GM12891 (cell line): Measurements from ENCODE around the gene TBXAS1.
A peak's percentile ranks its signal among the peaks of the same experiment; 100 is the strongest.

Experiments
- DNase-seq: peaks from one replicate; pipeline ENCODE4 v3.0.0; 2011; ENCODE audit warnings: low spot score; ENCODE audit not compliant: insufficient read length
- FAIRE-seq: peaks from 2 replicates; lab custom pipeline; 2011; peaks lifted over from hg19 to GRCh38; lab: Jason Lieb, UNC
- PAX5 ChIP-seq: IDR thresholded peaks from 2 replicates; pipeline ENCODE4 v1.6.1; 2011; ENCODE audit warnings: low read length, moderate library complexity, mild to moderate bottlenecking; ENCODE audit not compliant: insufficient read depth, severe bottlenecking
- POLR2A ChIP-seq: IDR thresholded peaks from 2 replicates; pipeline ENCODE4 v1.6.1; 2011; ENCODE audit warnings: low read depth, low read length, control low read depth
- POLR2AphosphoS5 ChIP-seq: IDR thresholded peaks from 2 replicates; pipeline ENCODE4 v1.6.1; 2011; ENCODE audit warnings: low read depth, low read length, control low read depth
- POU2F2 ChIP-seq: IDR thresholded peaks from 2 replicates; pipeline ENCODE4 v1.6.1; 2011; ENCODE audit warnings: low read depth, mild to moderate bottlenecking, control low read depth, low read length, moderate library complexity
- SPI1 ChIP-seq: IDR thresholded peaks from 2 replicates; pipeline ENCODE4 v1.6.1; 2011; ENCODE audit warnings: low read depth, low read length, control low read depth
- TAF1 ChIP-seq: IDR thresholded peaks from 2 replicates; pipeline ENCODE4 v1.6.1; 2011; ENCODE audit warnings: low read depth, low read length, control low read depth

TBXAS1 gene

DNA sequence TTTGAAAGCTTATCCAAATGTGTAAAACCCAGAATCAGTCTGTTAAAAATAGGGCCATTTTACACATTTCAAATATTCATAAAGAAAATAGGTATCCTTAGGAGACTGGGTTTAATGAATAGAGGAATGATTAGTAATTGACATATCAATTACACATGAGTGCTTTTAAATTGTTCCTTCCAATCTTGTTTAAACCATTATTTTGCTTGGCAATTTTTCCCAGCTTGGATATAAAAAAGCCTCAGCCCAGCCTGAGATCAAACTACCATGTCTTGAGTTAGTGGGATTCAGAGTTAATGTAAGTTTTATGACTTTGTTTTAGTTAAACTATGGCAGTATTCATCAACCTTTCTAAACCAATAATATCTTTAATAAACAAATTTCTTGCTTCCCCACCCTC, 205.4 kb downstream of the TBXAS1 start:
- DNase-seq, result no peak
- no peak for FAIRE-seq
- TF ChIP-seq POLR2A (no peak), POU2F2 (no peak)

DNA sequence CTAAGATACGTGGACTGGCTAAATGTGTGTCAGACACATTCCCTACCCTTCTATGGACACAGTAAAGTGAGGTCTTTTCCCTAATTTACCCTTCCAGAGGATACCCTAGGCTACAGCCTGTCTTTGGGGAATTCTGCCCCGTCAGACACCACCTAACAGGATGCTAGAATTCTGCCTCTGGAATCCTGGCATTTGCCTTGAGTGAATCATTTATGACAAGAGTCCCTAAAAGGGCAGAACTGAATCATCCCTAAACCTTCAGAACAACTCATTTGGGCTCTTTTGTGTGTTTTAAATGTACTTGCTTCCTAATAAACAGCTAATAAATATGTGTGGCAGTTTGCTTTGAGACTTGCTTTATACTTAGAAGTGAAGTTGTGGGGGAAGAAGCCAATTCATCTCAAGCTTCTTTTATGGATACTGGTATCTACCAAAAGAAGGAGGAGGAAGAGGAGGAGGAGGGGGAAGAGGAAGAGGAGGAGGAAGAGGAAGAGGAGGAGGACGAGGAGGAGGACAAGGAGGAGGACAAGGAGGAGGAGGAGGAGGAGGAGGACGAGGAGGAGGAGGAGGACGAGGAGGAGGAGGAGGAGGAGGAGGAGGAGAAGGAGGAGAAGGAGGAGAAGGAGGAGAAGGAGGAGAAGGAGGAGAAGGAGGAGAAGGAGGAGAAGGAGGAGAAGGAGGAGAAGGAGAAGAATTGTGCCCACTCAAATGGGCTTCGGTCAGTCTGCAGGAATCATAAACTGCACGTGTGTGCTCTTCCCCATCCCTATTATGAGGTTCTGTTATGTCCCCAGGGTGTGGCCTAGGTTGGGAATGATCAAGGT, 206.5 kb downstream of the TBXAS1 start:
- TF ChIP-seq POLR2AphosphoS5 (no peak), POLR2A (no peak)
- no peak for DNase-seq
- no peak for FAIRE-seq

DNA sequence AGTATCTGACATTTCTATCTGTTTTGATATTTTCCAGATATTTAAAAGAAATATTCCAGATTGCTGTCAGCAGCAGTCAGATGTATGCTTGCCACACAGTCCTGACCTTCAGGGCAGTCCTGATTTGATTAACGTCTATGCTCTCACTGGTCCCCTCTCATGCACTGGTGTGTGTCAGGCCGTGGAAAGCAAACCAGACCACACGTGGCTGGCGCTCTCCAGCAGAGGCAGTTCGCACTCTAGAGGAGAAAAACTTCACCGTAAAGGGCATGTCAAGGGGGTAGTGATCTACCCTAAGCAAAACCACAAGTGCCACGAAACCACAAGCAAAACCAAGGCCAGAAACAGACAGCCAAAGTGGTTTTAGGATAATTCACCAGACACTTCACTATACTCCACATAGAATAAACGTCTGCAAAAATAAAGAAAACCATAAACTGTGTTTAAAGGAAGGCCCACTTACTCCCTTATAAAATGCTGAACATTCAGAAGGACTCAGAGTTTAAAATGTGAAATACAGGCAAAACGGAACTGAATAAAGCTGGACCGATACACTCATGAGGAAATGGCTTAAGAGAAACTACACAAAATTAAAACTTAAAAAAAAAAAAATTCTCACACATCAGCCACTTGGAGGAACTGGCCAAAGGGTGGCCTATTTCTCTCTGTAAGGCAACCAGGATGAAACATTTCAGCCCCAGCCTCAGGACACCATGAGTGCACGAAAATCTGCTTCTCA, 207.3 kb downstream of the TBXAS1 start:
- no peak for TF ChIP-seq POLR2AphosphoS5
- TF ChIP-seq SPI1, result no peak
- TF ChIP-seq TAF1, result no peak
- no peak for TF ChIP-seq POLR2A
- no peak for TF ChIP-seq PAX5
- no peak for TF ChIP-seq POU2F2
- FAIRE-seq (peak; percentile 76), DNase-seq (no peak)

DNA sequence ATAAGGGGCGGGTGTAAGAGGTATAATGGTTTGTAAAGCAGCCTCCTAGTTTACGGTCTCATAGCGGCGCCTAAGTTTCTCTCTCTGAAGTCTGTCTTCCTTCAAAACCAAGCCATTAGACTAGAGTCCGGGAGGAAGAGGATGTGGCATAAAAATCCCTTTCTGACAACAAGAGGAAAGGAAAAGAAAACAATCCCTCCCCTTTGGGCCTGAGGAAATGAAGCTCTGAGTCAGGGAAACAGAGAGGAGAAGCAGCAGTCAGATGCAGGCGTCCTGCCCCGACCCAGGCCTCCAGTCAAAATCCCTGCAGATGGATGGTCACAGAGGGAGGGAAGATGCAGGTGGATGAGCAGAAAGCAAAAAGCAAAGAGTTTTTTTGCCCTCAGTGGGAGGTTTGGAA, 210.0 kb downstream of the TBXAS1 start:
- FAIRE-seq, result no peak
- no peak for DNase-seq
- TF ChIP-seq POLR2A (no peak), TAF1 (no peak), PAX5 (no peak), POU2F2 (no peak), POLR2AphosphoS5 (no peak), SPI1 (no peak)

DNA sequence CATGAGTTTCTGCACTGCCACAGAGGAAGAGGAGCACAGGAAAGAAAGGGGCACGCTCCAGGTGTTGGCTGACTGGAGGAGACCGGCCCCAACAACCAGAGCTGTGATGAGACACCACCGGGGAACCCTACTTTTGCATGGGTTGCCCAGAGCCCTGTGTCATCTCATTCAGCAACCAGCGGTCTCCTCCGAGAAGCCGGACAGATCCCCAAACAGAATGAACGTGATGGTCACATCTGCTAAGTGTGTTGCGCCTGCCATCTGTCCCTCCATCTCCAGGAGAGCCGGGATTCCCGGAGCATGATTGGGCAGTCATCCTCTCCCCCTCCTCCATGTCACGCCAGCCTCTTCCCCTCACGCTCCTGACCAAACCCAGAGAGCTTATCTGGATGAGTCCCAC, 210.8 kb downstream of the TBXAS1 start:
- DNase-seq, result no peak
- no peak for FAIRE-seq
- TF ChIP-seq PAX5 (no peak), SPI1 (no peak), POU2F2 (no peak), POLR2AphosphoS5 (no peak), POLR2A (no peak)

DNA sequence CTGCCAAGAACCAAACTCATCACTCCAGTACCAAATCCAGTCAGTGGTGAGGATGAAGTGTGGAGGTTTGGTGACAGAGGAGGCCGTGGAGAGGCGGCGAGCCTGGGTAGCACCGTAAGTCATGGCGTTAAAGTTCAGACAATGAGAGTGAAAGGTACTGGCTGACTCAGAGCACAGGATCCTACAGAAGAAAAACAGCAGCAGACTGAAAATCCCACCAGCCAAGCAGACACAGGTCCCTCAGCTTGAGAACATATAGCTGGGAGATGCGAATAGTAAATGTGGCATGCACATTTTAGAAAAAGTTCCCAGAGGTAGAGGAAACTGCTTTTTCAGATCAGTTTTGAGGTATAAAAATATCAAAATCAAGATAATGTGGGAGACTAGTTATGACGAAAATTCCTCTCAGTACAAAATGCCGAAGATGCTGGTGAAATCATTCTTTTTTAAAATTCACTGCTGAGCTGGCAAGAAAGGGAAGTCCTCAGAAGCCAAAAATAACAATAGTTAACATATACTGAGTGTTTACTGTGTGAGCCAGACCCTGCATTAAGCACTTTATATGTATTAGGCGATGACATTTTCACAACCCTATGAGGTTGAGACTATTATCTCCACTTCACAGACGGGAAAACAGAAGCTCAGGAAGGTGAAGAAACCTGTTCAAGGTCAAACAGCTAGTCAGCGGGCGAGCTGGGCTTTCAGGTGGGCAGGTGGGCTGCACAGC, 212.8 kb downstream of the TBXAS1 start:
- TF ChIP-seq POLR2A, result no peak
- no peak for TF ChIP-seq SPI1
- TF ChIP-seq POU2F2, result no peak
- no peak for TF ChIP-seq PAX5
- TF ChIP-seq TAF1, result no peak
- no peak for TF ChIP-seq POLR2AphosphoS5
- DNase-seq (no peak), FAIRE-seq (no peak)

DNA sequence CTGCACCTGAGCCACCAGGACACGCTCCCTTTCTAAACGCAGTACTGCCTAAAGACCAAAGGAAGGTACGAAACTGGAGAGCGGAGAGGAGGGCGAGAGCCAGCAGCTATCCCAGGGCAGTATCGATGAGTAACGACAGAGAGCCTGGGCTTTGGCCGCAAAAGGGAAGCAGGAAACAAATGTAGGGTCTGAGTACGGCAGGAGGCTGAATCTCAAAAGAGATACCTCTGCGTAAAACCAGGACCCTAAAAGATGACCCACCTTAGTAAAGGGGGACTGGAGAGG, 213.3 kb downstream of the TBXAS1 start:
- no peak for DNase-seq
- no peak for FAIRE-seq
- TF ChIP-seq PAX5, result no peak
- no peak for TF ChIP-seq POU2F2
- TF ChIP-seq POLR2AphosphoS5, result no peak
- TF ChIP-seq SPI1, result no peak
- TF ChIP-seq POLR2A, result no peak
- no peak for TF ChIP-seq TAF1

DNA sequence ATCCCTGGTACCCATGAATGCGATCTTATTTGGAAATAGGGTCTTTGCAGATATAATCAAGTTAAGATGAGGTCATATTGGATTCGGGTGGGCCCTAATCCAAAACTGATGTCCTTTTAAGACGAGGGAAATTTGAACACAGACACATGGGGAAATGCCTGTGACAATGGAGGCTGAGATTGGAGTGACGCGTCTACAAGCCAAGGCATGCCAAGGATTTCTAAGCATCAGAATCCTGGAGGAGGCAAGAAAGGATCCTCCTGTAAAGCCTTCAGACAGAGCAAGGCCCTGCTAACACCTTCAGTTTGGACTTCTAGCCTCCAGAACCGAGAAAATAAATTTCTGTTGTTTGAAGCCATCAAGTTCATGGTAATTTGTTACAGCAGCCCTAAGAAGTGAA, 215.2 kb downstream of the TBXAS1 start:
- FAIRE-seq, result no peak
- TF ChIP-seq PAX5, result no peak
- TF ChIP-seq POLR2AphosphoS5, result no peak
- no peak for TF ChIP-seq SPI1
- no peak for TF ChIP-seq POLR2A
- TF ChIP-seq POU2F2, result no peak
- no peak for TF ChIP-seq TAF1
- no peak for DNase-seq

DNA sequence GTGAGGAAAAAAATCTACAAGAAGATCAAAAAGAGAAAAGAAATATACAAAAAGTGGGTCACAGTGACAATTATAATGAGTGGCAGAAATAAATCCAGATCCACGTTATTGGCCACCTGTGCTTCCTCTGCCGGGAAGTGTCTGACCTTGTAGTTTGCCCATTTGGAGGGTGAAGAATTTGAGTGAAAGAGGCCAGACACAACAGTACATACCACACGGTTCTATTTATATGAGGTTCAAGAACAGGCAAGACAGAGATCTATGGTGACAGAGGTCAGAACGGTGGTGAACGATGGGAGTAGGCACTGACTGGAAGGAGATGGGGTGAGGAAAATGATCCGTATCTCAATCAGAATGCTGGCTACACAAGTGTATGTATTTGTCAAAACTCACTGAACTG, 216.6 kb downstream of the TBXAS1 start:
- DNase-seq, result no peak
- FAIRE-seq, result no peak
- TF ChIP-seq SPI1 (no peak), TAF1 (no peak), POU2F2 (no peak), POLR2A (no peak), POLR2AphosphoS5 (no peak), PAX5 (no peak)
